Neural progenitor cell (in vitro differentiated cells): ENCODE results near the gene SELENOO.

ENCODE experiments used
- EZH2 ChIP-seq: fragments of 200-600 bp; sonication (generic); IDR thresholded peaks from 2 replicates; pipeline ENCODE4 v1.6.1; 2017; ENCODE audit warnings: antibody characterized with exemption, mild to moderate bottlenecking, moderate library complexity
- TF ChIP-seq, protein P1 (sequence below): fragments of 200-600 bp; sonication (generic); IDR thresholded peaks from 2 replicates; pipeline ENCODE4 v1.5.1; 2017; ENCODE audit warnings: antibody characterized with exemption, mild to moderate bottlenecking

DNA sequence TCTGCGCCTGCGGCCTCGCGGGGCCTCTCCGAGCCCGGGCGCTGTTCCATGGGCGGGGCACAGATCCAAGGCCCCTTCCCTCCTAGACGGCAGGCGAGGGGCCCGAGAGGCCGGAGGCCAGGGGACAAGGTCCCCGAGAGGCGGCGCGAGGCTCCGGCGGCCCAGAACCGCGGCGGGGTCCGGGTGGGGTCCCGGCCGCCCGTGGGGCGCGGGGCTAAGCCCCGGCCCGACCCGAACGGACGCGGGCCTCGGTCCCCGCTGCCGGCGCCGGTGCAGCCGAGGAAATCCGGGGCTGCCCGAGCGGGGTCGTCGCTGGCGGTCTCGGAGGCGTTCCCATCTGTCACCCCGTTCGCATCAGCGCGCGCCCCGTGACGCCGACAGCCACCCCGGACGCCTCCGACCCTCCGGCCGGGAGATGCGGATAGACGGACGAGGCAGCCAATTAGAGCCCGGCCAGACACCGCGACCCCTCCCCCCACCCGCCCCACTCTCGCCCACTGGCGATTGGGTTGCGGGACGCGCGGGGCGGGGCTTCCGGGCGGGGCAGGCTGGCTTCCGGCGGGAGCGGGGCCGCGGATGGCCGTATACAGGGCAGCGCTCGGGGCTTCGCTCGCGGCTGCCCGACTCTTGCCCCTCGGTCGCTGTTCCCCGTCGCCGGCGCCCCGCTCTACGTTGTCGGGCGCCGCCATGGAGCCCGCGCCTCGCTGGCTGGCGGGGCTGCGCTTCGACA, at the start of gene SELENOO:
- TF ChIP-seq, protein P1, sequence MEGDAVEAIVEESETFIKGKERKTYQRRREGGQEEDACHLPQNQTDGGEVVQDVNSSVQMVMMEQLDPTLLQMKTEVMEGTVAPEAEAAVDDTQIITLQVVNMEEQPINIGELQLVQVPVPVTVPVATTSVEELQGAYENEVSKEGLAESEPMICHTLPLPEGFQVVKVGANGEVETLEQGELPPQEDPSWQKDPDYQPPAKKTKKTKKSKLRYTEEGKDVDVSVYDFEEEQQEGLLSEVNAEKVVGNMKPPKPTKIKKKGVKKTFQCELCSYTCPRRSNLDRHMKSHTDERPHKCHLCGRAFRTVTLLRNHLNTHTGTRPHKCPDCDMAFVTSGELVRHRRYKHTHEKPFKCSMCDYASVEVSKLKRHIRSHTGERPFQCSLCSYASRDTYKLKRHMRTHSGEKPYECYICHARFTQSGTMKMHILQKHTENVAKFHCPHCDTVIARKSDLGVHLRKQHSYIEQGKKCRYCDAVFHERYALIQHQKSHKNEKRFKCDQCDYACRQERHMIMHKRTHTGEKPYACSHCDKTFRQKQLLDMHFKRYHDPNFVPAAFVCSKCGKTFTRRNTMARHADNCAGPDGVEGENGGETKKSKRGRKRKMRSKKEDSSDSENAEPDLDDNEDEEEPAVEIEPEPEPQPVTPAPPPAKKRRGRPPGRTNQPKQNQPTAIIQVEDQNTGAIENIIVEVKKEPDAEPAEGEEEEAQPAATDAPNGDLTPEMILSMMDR = no peak
- no peak for TF ChIP-seq EZH2
